GM21515 (cell line): Measurements from ENCODE around the gene DES.

Experiments
- ATAC-seq: cut with Tn5 transposase; IDR thresholded peaks from one replicate; pipeline ENCODE4 v1.9.1; 2021; ENCODE audit not compliant: unreplicated experiment

Gene DES

DNA sequence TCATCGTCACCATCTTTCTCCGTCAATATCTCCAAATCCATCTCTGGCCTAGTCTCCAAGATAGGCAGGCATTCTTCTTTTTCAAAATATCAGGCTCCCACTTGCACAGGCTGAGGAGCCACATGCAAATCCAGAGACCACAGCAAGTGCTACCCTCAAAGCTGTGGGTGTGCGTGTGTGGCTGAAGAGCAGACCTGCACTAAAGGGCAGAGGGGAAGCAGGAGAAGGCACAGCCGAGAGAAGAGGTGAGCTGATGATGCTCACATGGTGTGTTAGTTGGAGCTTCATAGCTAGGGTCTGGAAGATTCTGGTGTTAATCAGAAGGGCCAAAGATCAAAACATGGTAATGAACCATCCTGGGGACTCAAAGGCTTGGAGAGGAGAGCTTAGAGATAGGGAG, 20.3 kb downstream of the DES start:
- no peak for ATAC-seq

DNA sequence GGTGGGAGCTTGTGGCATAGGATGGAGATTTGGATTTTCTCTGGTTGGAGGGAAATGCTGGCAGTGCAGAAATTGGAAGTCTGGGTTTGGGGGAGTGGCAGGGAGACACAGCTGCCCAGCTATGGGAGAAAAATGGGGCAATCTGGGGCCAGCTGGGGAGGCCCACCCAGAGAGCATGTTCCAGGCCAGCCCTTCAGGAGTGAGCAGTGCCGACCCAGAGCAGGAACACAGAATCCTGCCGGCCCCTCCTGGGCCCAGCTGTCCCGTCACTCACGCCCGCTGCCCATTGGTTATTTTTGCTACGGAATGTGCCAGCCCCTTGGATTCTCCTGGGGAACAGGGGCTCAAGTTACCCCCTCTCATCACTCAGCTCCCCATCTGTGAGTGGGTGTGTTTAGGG, 21.3 kb downstream of the DES start:
- no peak for ATAC-seq

DNA sequence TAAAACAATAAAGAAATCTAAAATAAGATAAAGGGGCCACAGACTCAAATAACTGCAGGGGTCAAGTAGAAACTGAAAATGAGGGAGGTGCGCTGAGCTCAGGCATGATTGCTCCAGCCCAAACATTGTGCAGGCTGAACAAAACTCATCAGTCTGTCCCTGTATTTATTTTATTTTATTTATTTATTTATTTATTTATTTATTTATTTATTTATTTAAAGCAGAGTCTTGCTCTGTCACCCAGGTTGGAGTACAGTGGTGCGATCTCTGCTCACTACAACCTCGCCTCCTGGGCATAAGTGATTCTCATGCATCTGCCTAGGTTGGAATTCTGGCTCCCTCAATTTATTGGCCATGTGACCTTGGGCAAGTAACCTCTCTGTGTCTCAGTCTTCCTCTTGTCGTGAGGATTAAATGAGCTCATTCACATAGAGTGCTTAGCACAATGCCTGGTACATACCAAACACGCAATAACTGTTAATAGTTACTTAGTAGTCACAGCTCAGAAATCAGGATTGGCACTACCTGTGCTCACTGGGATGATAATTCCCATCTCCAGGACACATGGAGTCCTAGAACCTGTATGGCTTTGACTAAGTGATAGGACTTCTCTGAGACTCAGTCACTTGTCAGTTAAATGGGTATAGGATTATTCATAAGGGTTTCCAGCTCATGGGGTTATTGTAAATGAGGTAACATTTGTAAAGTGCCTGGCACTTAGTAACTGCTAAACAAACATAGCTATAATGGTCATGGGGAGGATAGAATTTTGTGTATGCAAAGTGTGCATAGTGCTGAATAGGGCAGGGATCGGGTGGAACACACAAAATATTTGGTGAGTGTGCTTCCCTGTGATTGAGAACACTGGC, 22.4 kb downstream of the DES start:
- no peak for ATAC-seq

GRCh38 chr2:219441451-219442255, 23.5 kb downstream of the DES start:
- no peak for ATAC-seq

- ATAC-seq = no peak
Observed at GRCh38 chr2:219442256-219443015, 24.3 kb downstream of the DES start.

DNA sequence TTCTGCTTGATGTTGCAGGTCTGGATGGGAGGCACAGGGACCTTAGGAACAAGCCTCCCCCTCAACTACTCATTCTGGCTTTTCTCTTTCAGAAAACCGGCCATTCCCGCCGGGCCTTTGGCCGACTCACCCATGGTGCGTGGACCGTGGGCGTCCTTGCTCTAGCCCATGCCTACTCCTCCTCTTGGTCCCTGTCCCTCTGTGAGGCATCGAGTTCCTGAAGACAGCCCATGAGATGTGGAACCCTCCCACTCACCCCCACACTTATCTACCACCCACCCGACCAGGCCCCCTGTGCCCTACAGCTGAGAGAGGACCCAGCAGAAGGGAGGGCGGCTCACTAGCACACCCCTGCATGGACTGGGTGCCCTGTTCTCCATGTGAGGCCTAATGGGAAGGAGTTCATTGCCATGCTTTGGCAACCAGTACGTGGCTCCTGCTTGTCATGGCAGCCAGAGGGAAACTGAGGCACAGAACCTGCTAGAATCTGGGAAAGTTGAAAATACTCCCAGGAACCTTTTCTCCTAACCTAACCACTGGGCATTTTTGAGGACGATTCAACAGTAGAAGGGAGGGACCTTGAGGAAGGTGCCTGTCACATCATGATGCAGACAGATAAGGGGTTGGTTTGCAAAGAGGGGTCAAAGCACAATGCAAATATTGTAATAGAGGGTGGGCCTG, 25.0 kb downstream of the DES start:
- ATAC-seq = no peak

DNA sequence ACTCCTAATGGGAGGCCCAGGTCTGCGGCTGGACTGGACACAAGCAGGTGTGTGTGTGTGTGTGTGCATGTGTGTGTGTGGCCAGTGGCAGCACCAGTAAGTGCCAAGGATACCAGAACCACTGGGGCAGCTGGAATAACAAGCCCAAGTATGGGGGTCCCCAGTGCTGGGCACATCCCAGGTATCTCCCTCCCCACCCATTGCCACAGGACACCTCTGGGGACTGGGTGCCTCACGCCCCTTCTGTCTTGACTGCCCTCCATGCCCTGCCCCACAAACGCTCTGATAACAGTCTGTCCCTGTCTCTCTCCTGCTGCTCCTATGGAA, 25.5 kb downstream of the DES start:
- no peak for ATAC-seq

GRCh38 chr2:219444566-219445091, 26.5 kb downstream of the DES start:
- no peak for ATAC-seq

DNA sequence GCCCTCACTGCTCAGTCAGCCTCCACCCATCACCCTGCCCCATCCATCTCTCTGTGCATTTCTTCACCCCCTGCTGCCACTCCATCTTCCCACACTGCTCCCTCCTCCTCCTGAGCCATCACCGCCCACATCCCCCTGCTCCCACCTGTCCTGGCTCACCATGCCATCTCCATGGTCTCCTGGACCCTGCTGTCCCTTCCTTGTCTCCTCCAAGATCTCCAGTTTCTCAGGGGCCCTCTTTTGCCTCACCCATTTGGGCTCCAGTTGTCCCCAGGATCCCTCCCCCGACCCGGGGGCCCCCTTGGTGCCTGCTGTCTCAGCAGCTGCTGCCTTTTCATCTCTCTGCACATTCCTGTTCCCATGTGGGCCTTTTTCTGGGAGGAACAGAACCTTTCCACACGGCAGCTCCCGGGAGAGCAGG, 27.1 kb downstream of the DES start:
- ATAC-seq = no peak

GRCh38 chr2:219446101-219446504, 27.9 kb downstream of the DES start:
- ATAC-seq = no peak

GRCh38 chr2:219446689-219447088, 28.5 kb downstream of the DES start:
- ATAC-seq = no peak

DNA sequence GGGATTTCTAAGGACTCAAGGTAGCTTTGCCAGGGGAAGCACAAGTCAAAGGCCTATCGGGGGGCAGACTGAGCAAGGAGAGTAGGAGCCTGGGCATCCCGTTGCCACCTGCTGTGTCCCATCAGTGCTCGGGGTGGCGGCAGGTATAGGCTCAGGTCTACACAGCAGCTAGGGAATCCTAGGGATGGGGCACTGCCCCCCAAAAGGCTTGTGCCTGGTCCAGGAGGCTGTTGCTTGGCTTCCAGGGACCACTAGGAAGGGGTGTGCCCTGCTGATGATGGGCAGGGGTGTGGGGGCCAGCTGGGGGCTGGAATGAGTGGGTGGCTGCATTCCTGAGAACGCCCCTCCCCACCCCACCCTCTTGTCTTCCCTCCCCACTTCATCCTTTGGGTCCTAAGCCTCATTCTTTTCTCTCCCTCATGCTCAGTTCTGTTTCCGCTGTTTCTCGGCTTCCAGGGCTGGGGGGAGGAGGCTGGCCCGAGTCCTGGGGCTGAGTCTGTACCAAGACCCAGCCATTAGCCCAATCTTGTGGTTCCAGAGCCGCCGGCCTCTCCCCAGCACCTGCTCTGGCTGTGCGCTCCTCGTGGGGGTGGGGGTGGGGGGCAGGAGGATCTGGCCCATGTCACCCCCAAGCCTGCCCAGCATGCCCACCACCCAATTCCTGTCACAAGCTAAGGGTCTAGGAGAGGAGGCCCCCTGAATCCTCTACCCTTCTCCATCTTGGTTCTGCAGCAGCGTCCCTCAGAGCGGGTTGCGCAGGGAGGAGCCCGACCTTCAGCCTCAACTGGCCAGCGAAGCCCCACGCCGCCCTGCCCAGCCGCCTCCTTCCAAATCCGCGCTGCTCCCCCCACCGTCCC, 29.3 kb downstream of the DES start:
- ATAC-seq = no peak

DNA sequence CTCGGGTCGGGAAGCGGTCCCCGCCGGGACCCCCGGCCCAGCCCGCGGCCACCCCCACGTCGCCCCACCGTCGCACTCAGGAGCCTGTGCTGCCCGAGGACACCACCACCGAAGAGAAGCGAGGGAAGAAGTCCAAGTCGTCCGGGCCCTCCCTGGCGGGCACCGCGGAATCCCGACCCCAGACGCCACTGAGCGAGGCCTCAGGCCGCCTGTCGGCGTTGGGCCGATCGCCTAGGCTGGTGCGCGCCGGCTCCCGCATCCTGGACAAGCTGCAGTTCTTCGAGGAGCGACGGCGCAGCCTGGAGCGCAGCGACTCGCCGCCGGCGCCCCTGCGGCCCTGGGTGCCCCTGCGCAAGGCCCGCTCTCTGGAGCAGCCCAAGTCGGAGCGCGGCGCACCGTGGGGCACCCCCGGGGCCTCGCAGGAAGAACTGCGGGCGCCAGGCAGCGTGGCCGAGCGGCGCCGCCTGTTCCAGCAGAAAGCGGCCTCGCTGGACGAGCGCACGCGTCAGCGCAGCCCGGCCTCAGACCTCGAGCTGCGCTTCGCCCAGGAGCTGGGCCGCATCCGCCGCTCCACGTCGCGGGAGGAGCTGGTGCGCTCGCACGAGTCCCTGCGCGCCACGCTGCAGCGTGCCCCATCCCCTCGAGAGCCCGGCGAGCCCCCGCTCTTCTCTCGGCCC, 30.1 kb downstream of the DES start:
- no peak for ATAC-seq

- ATAC-seq = no peak
Observed at GRCh38 chr2:219448776-219449341, 30.7 kb downstream of the DES start.

DNA sequence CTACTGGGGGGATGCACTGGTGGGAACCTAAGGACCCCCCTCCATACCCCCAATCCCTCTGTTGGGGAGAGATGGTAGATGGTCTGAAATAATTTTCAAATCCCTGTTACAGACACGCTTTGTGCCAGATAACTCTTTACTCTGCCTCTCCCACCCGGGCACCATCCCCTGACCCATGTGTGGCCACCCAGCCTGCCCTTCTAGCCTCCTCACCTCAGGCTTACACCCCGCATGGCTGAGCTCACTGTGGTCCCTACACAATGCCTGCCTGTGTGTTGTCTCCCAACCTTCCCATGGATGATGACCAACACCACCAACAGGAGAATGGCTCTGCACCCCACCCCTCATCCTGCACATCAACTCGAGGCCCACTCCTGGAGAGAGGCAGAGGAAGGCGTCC, 31.4 kb downstream of the DES start:
- no peak for ATAC-seq

- no peak for ATAC-seq
Observed at GRCh38 chr2:219451661-219452360, 33.6 kb downstream of the DES start.

DNA sequence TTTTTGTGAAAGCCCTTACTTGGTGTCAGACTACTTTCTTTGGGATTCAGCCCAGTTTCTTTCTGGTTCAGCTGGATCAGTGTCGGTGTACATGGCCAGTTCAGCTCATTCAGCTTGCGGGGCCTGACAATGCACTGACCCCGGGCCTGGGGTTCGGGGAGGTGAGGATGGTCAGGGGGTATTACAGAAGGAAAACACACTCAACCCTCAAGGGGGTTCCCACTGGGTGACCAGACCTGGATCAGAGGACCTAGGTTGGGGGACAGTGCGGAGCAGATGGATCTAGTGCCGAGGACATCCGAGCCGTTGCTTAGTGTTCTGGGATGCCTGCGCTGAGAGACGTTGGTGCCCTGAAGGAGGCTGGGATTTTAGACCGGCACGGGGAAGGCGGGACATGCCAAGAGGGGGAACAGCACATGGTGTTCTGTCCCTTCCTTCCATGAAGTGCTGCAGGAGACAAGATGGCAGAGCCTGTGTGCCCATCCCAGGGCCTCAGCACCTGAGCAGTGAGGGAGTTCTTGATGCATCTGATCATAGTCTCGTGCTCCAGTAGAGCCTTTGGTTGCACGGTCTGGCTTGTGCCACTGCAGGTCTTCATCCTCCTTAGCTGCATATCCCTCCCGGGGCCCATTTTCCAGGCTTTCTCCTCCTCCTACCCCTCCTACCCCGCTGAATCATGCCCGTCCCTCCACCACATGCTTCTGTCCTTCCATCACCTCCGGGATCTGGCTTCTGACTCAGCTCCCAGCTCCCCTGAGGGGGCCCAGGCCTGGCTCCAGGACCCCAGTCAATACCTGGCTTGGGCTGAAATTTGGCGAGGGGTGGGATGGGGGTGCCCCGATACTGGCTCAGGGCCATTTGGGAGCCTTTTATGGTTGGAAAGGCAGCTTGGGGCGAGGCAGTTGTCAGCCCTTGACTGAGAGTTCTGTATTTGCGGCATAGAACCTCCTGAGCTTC, 34.5 kb downstream of the DES start:
- no peak for ATAC-seq
